Glutamatergic neuron (in vitro differentiated cells): ENCODE measurements around the gene RAB31. TPM values are rescaled to one million over a fixed set of nuclear protein-coding genes. Genes with fewer than 3 reads are reported as not detected.

ENCODE experiments used
- DNase-seq: peaks from one replicate; pipeline ENCODE4 v3.0.0; 2022
- H3K27ac Mint-ChIP-seq: one replicate; pipeline ENCODE4 v1.8.0; 2020; ENCODE audit warnings: mild to moderate bottlenecking, mixed read lengths, inconsistent platforms; ENCODE audit not compliant: unreplicated experiment
- H3K27me3 Mint-ChIP-seq: one replicate; pipeline ENCODE4 v1.8.0; 2020; ENCODE audit warnings: mild to moderate bottlenecking, moderate library complexity, mixed read lengths, inconsistent platforms; ENCODE audit not compliant: unreplicated experiment
- H3K36me3 Mint-ChIP-seq: one replicate; pipeline ENCODE4 v1.8.0; 2020; ENCODE audit warnings: mild to moderate bottlenecking, mixed read lengths, inconsistent platforms; ENCODE audit not compliant: unreplicated experiment
- H3K4me1 Mint-ChIP-seq: one replicate; pipeline ENCODE4 v1.8.0; 2020; ENCODE audit warnings: mild to moderate bottlenecking, low read depth, mixed read lengths, inconsistent platforms; ENCODE audit not compliant: unreplicated experiment
- H3K4me3 Mint-ChIP-seq: one replicate; pipeline ENCODE4 v1.8.0; 2020; ENCODE audit warnings: mild to moderate bottlenecking, mixed read lengths, inconsistent platforms; ENCODE audit not compliant: unreplicated experiment
- H3K9me3 Mint-ChIP-seq: one replicate; pipeline ENCODE4 v1.8.0; 2020; ENCODE audit warnings: mild to moderate bottlenecking, moderate library complexity, mixed read lengths, inconsistent platforms; ENCODE audit not compliant: unreplicated experiment
- CTCF ChIP-seq: fragments of 200-600 bp; sonication (generic); IDR thresholded peaks from one replicate; pipeline ENCODE4 v1.5.0; 2021; ENCODE audit not compliant: partially characterized antibody, unreplicated experiment
- total RNA-seq: library from RNA; stranded (reverse); fragmentation: NEBNext Ultra II Directional; extraction: Animal tissue kit (Norgen Biotek cat#: 25700); gene quantifications from one replicate; pipeline ENCODE4 v1.2.1, GENCODE V29; 2021; ENCODE audit not compliant: unreplicated experiment

Gene RAB31
- total RNA-seq, 1 donor from 2014 or later: 4.1 TPM

- Mint-ChIP-seq H3K27me3 (peaks cover 2% of the 10 kb centered on the region), H3K4me1 (peaks cover 22% of the 10 kb centered on the region), H3K4me3 (no peak overlapping the region), H3K27ac (no peak overlapping the region), H3K9me3 (no peaks in the 10 kb centered on the region), H3K36me3 (peaks cover 9% of the 10 kb centered on the region)
- TF ChIP-seq CTCF: no peak
- no peak for DNase-seq
These were observed 103.0 kb downstream of the RAB31 start for GRCh38 chr18:9810994-9811705.

DNA sequence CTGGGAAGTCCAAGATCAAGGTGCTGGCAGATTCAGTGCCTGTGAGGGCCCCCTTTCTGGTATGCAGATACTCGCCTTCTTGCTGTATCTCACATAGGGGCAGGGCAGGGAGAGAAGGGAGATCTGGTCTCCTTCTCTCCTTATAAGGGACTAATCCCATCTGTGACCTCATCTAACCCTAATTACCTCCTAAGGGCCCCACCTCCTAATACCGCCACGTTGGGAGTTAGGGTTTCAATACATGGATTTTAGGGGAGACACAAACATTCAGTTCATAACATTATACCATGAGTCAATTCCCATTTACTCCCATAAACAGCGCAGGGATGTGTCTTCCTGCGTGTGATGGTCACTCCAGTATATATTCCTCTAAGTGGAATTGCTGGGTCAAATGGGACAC lies 103.9 kb downstream of the RAB31 start:
- no peaks in the 10 kb centered on the region for H3K27me3 Mint-ChIP-seq
- H3K4me1 Mint-ChIP-seq: peaks cover 21% of the 10 kb centered on the region
- H3K27ac Mint-ChIP-seq: no peak overlapping the region
- TF ChIP-seq CTCF: no peak
- H3K4me3 Mint-ChIP-seq: no peak overlapping the region
- DNase-seq: no peak
- H3K9me3 Mint-ChIP-seq: no peaks in the 10 kb centered on the region
- peaks cover under 1% of the 10 kb centered on the region for H3K36me3 Mint-ChIP-seq

- no peak overlapping the region for H3K4me3 Mint-ChIP-seq
These were observed 106.3 kb downstream of the RAB31 start for GRCh38 chr18:9814431-9814830.

GRCh38 chr18:9817286-9817685 lies 109.2 kb downstream of the RAB31 start:
- Mint-ChIP-seq H3K36me3 (peaks cover 5% of the 10 kb centered on the region), H3K9me3 (no peaks in the 10 kb centered on the region), H3K27me3 (no peaks in the 10 kb centered on the region), H3K27ac (no peak overlapping the region), H3K4me3 (no peak overlapping the region), H3K4me1 (peaks cover 2% of the 10 kb centered on the region)
- TF ChIP-seq CTCF: no peak
- no peak for DNase-seq

More at GRCh38 chr18:9814431-9814830, 106.3 kb downstream of the RAB31 start:
- H3K4me1 Mint-ChIP-seq: peaks cover 13% of the 10 kb centered on the region
- H3K36me3 Mint-ChIP-seq: peaks cover 5% of the 10 kb centered on the region
- no peak for TF ChIP-seq CTCF
- DNase-seq: no peak
- H3K9me3 Mint-ChIP-seq: no peaks in the 10 kb centered on the region
- no peaks in the 10 kb centered on the region for H3K27me3 Mint-ChIP-seq
- H3K27ac Mint-ChIP-seq: no peak overlapping the region

DNA sequence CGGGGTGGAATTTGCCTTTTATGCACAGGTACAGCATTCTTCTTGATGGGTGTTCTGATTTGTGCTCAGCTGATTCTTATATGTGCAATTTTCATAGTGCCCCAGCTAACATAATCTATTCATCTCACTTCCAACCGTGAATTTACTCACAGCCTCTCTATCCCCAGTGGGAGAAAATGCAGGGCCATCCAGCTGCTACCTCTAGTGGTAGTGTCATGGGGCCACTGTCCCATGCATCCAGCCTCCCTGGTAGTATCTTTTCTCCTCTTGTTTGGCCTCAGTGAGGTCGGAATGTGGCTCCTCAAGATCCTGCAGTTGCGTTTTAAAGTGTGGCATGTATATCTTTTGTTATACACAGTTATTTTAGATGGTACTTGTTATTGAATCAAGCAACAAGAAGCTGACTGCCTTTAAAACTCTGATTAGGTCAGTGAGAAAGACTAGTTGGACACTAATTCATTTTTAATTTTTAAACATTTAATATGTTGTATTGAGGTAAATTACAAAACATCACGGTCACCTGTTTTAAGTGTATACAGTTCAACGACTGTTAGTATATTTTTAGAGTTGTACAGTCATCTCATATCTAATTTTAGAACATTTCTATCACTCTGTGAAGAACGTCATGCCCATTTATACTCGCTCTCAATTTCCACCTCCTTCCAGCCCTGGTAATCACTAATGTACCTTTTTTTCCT lies 109.8 kb downstream of the RAB31 start:
- Mint-ChIP-seq H3K27ac (no peak overlapping the region), H3K4me1 (peaks cover 2% of the 10 kb centered on the region), H3K9me3 (no peaks in the 10 kb centered on the region), H3K36me3 (peaks cover 5% of the 10 kb centered on the region), H3K4me3 (no peak overlapping the region), H3K27me3 (no peaks in the 10 kb centered on the region)
- TF ChIP-seq CTCF: no peak
- DNase-seq: no peak
